Endodermal cell (in vitro differentiated cells): Measurements from ENCODE around the gene RPL5. TPM values are rescaled to one million over a fixed set of nuclear protein-coding genes. Genes with fewer than 3 reads are reported as not detected.
A peak's percentile ranks its signal among the peaks of the same experiment; 100 is the strongest.
"Not testable (repeated sequence)": the region's sequence is repeated elsewhere in the genome, so short reads cannot be mapped to it uniquely, and the experiment has no call there.

Experiments used
- DNase-seq: peaks from one replicate; pipeline ENCODE4 v3.0.0-alpha.2; 2017
- H3K27ac ChIP-seq: 2 replicates; pipeline ENCODE4 v1.5.1; 2013; ENCODE audit warnings: mild to moderate bottlenecking, low read depth, low read length, moderate library complexity
- H3K27me3 ChIP-seq: 2 replicates; pipeline ENCODE4 v1.6.1; 2013; ENCODE audit warnings: mild to moderate bottlenecking, low read length, moderate library complexity; ENCODE audit not compliant: insufficient read depth, control insufficient read depth, poor library complexity, severe bottlenecking
- H3K36me3 ChIP-seq: 2 replicates; pipeline ENCODE4 v1.7.0; 2013; ENCODE audit warnings: mild to moderate bottlenecking, low read length, moderate library complexity; ENCODE audit not compliant: control insufficient read depth, insufficient read depth
- H3K4me1 ChIP-seq: one replicate; pipeline ENCODE4 v1.7.0; 2013; ENCODE audit warnings: low read length; ENCODE audit not compliant: control insufficient read depth, insufficient read depth
- H3K4me3 ChIP-seq: 2 replicates; pipeline ENCODE4 v1.5.1; 2013; ENCODE audit warnings: mild to moderate bottlenecking, low read length, moderate library complexity
- H3K9ac ChIP-seq: 2 replicates; pipeline ENCODE4 v1.6.1; 2013; ENCODE audit warnings: mild to moderate bottlenecking, low read length, moderate library complexity; ENCODE audit not compliant: poor library complexity, severe bottlenecking; ENCODE audit errors: extremely low read depth
- H3K9me3 ChIP-seq: 2 replicates; pipeline ENCODE4 v1.6.1; 2013; ENCODE audit warnings: mild to moderate bottlenecking, low read length, moderate library complexity; ENCODE audit not compliant: control insufficient read depth
- H3K27ac Mint-ChIP-seq: 2 replicates; pipeline ENCODE4 v1.8.0; 2020; ENCODE audit warnings: mixed read lengths
- H3K27me3 Mint-ChIP-seq: 2 replicates; pipeline ENCODE4 v1.8.0; 2021; ENCODE audit warnings: mild to moderate bottlenecking, mixed read lengths; ENCODE audit not compliant: insufficient read depth
- H3K36me3 Mint-ChIP-seq: 2 replicates; pipeline ENCODE4 v1.8.0; 2020; ENCODE audit warnings: low read depth, mixed read lengths
- H3K4me1 Mint-ChIP-seq: 2 replicates; pipeline ENCODE4 v1.8.0; 2020; ENCODE audit warnings: mixed read lengths
- H3K4me3 Mint-ChIP-seq: 2 replicates; pipeline ENCODE4 v1.8.0; 2020; ENCODE audit warnings: mild to moderate bottlenecking, moderate library complexity, mixed read lengths
- H3K9me3 Mint-ChIP-seq: 2 replicates; pipeline ENCODE4 v1.8.0; 2020; ENCODE audit warnings: mild to moderate bottlenecking, mixed read lengths
- CTCF ChIP-seq: fragments of 200-600 bp; sonication (generic); conservative IDR thresholded peaks from 2 replicates; pipeline ENCODE4 v1.5.0; 2021; ENCODE audit warnings: antibody characterized with exemption, mild to moderate bottlenecking
- WGBS, 2 experiments: methylation state at CpG; one replicate each; pipeline versions ENCODE4 v1.1.5 to v1.1.7; 2013; ENCODE audit warnings: missing lambda C conversion rate in 2 of 2, mixed read lengths in 1 of 2; ENCODE audit not compliant: insufficient coverage in 1 of 2, insufficient read length in 1 of 2; 5-methylcytosine and 5-hydroxymethylcytosine counted together
- long read RNA-seq, 4 experiments: library from polyadenylated mRNA in 2 of 4; library from RNA in 1 of 4; library from capped mRNA in 1 of 4; stranded (forward) in 3 of 4; unstranded in 1 of 4; transcript quantifications; one replicate each; pipeline ENCODE4 v2.0.0, GENCODE V29; 2020 to 2021; ENCODE audit warnings: inconsistent platforms in 1 of 4
- polyA plus RNA-seq, 2 experiments: library from polyadenylated mRNA; stranded (reverse); fragments of 50-300 nt; gene quantifications; one replicate each; pipeline ENCODE4 v1.2.3, GENCODE V29; 2013
- total RNA-seq, 2 donors: library from RNA; stranded (reverse); fragmentation: NEBNext Ultra II Directional in 1 of 2; extraction: Animal tissue kit (Norgen Biotek cat#: 25700) in 1 of 2; gene quantifications; 2 replicates in 1 of 2; 3 replicates in 1 of 2; pipeline ENCODE4 v1.2.1, GENCODE V29; 2021

RPL5 gene
- 1,000 to 10,000 TPM in 1 of 2 donors, 100 to 1,000 TPM in 1; 963 to 1,201 TPM for total RNA-seq
- 2,547 TPM for polyA plus RNA-seq (2013, experiment 1 of 2)
- 2,486 TPM for polyA plus RNA-seq (2013, experiment 2 of 2)
- long read RNA-seq, experiment 1, transcript RPL5-208 (8 exons, 1,085 nt): major isoform, 581 of 773 reads
- long read RNA-seq, experiment 1, transcript RPL5-207 (2 exons, 271 nt): minor isoform, 5 of 773 reads
- long read RNA-seq, experiment 1, transcript RPL5-205 (3 exons, 1,210 nt): minor isoform, 24 of 773 reads
- long read RNA-seq, experiment 1, partial matches to known transcripts: 121 of 773 reads
- long read RNA-seq, experiment 1, other reads (novel, unspliced or antisense): 38 of 773 reads
- long read RNA-seq, experiment 2, transcript RPL5-205 (3 exons, 1,210 nt): minor isoform, 6 of 224 reads
- long read RNA-seq, experiment 2, transcript RPL5-208 (8 exons, 1,085 nt): major isoform, 182 of 224 reads
- long read RNA-seq, experiment 2, transcript RPL5-207 (2 exons, 271 nt): minor isoform, 5 of 224 reads
- long read RNA-seq, experiment 2, partial matches to known transcripts: 21 of 224 reads
- long read RNA-seq, experiment 2, other reads (novel, unspliced or antisense): 8 of 224 reads
- long read RNA-seq, experiment 3, transcript RPL5-205 (3 exons, 1,210 nt): minor isoform, 164 of 976 reads
- long read RNA-seq, experiment 3, transcript RPL5-208 (8 exons, 1,085 nt): major isoform, 582 of 976 reads
- long read RNA-seq, experiment 3, partial matches to known transcripts: 194 of 976 reads
- long read RNA-seq, experiment 3, other reads (novel, unspliced or antisense): 34 of 976 reads
- long read RNA-seq, experiment 4, transcript RPL5-208 (8 exons, 1,085 nt): major isoform, 3,347 of 3,633 reads
- long read RNA-seq, experiment 4, transcript RPL5-210 (7 exons, 896 nt): minor isoform, 21 of 3,633 reads
- long read RNA-seq, experiment 4, partial matches to known transcripts: 202 of 3,633 reads
- long read RNA-seq, experiment 4, other reads (novel, unspliced or antisense): 62 of 3,633 reads

GRCh38 chr1:92831762-92832536 is at the start of gene RPL5:
Gene RPL5 (plus strand): TSS chr1:92832040. CDS start chr1:92832115, 75 bp downstream.
- WGBS, 2 experiments: 2 to 3% methylated on average over 27 to 57 of the region's 57 CpGs
- Mint-ChIP-seq H3K4me1 (peaks cover 35% of the 10 kb centered on the region), H3K36me3 (peaks cover 48% of the 10 kb centered on the region)

GRCh38 chr1:92783550-92783949 is 48.3 kb upstream of the RPL5 start:
- Mint-ChIP-seq H3K36me3 (peaks cover 13% of the 10 kb centered on the region), H3K27me3 (peaks cover 13% of the 10 kb centered on the region), H3K4me3 (peak overlapping the region; percentile 83), H3K4me1 (peaks cover 14% of the 10 kb centered on the region)
- not testable (repeated sequence) for DNase-seq, H3K9me3 Mint-ChIP-seq, H3K36me3 ChIP-seq, H3K27me3 ChIP-seq, H3K27ac Mint-ChIP-seq, H3K4me1 ChIP-seq, H3K9me3 ChIP-seq, H3K9ac ChIP-seq, H3K27ac ChIP-seq
- 82% methylated on average over 12 of the region's 14 CpGs; no CpG with 5 or more reads in 1 of the 2 experiments for WGBS, 2 experiments
- peak; percentile 39 for TF ChIP-seq CTCF
- H3K4me3 ChIP-seq: peak overlapping the region; percentile 92

More at GRCh38 chr1:92831762-92832536, at the start of gene RPL5:
- peak within 1 kb of the TSS; percentile 99 for H3K9ac ChIP-seq
- peak within 1 kb of the TSS; percentile 95 for H3K27ac ChIP-seq
- Mint-ChIP-seq H3K27ac (peak within 1 kb of the TSS; percentile 99), H3K27me3 (no peaks in the 10 kb centered on the region), H3K4me3 (peak within 1 kb of the TSS; percentile 100), H3K9me3 (no peaks in the 10 kb centered on the region)
- H3K27me3 ChIP-seq: no peaks in the 10 kb centered on the region
- H3K9me3 ChIP-seq: no peaks in the 10 kb centered on the region
- peak; percentile 99 for DNase-seq
- H3K4me1 ChIP-seq: peaks cover 4% of the 10 kb centered on the region
- peak within 1 kb of the TSS; percentile 100 for H3K4me3 ChIP-seq
- TF ChIP-seq CTCF: peak; percentile 90
- H3K36me3 ChIP-seq: peaks cover 44% of the 10 kb centered on the region
